Keratinocyte (primary cell): ENCODE results near the gene VAMP1. TPM values are rescaled to one million over a fixed set of nuclear protein-coding genes. Genes with fewer than 3 reads are reported as not detected.

Experiments
- DNase-seq: peaks from one replicate; pipeline ENCODE4 v3.0.0-alpha.2; 2011; ENCODE audit warnings: low read depth, missing footprints, low spot score
- FAIRE-seq: peaks from 2 replicates; lab custom pipeline; 2011; peaks lifted over from hg19 to GRCh38; lab: Jason Lieb, UNC
- H2AFZ ChIP-seq: 2 replicates; pipeline ENCODE4 v1.6.0; 2012; ENCODE audit warnings: low read length, control low read depth, inconsistent platforms; ENCODE audit not compliant: control insufficient read depth
- H3K27ac ChIP-seq: 2 replicates; pipeline ENCODE4 v1.5.1; 2011; ENCODE audit warnings: low read length; ENCODE audit not compliant: control insufficient read depth, insufficient read depth
- H3K27me3 ChIP-seq: 3 replicates; pipeline ENCODE4 v1.6.0; 2011; ENCODE audit warnings: low read length; ENCODE audit not compliant: control insufficient read depth, insufficient read depth; ENCODE audit errors: extremely low read depth
- H3K36me3 ChIP-seq, 2 experiments: 2 replicates in 1 of 2; 3 replicates in 1 of 2; pipeline ENCODE4 v1.5.1; 2011; ENCODE audit warnings: low read length in 2 of 2, mild to moderate bottlenecking in 1 of 2; ENCODE audit not compliant: control insufficient read depth in 2 of 2, insufficient read depth in 2 of 2; ENCODE audit errors: extremely low read depth in 1 of 2
- H3K4me1 ChIP-seq: 3 replicates; pipeline ENCODE4 v1.5.1; 2011; ENCODE audit warnings: low read length; ENCODE audit not compliant: control insufficient read depth, insufficient read depth; ENCODE audit errors: extremely low read depth
- H3K4me2 ChIP-seq: 3 replicates; pipeline ENCODE4 v1.6.0; 2011; ENCODE audit warnings: low read depth, low read length; ENCODE audit not compliant: control insufficient read depth, insufficient read depth; ENCODE audit errors: extremely low read depth
- H3K4me3 ChIP-seq, 3 experiments: fragments of 200-600 bp in 1 of 3; sonication (generic) in 1 of 3; 2 replicates in 2 of 3; 3 replicates in 1 of 3; pipeline ENCODE4 v1.5.1; 2011 to 2016; ENCODE audit warnings: low read length in 3 of 3, mild to moderate bottlenecking in 3 of 3, control low read depth in 2 of 3, inconsistent platforms in 1 of 3, low read depth in 1 of 3, mixed read lengths in 1 of 3, mixed run types in 1 of 3, moderate library complexity in 1 of 3; ENCODE audit not compliant: control insufficient read depth in 2 of 3, insufficient read depth in 2 of 3; ENCODE audit errors: extremely low read depth in 1 of 3
- H3K79me2 ChIP-seq: 2 replicates; pipeline ENCODE4 v1.6.0; 2012; ENCODE audit warnings: low read length; ENCODE audit not compliant: control insufficient read depth, insufficient read depth
- H3K9ac ChIP-seq: 3 replicates; pipeline ENCODE4 v1.6.0; 2011; ENCODE audit warnings: low read length; ENCODE audit not compliant: control insufficient read depth, insufficient read depth; ENCODE audit errors: extremely low read depth
- H3K9me1 ChIP-seq: 3 replicates; pipeline ENCODE4 v1.6.0; 2011; ENCODE audit warnings: low read length; ENCODE audit not compliant: control insufficient read depth, insufficient read depth; ENCODE audit errors: extremely low read depth
- H3K9me3 ChIP-seq: 2 replicates; pipeline ENCODE4 v1.5.1; 2012; ENCODE audit warnings: low read depth, low read length; ENCODE audit not compliant: control insufficient read depth
- H4K20me1 ChIP-seq: 3 replicates; pipeline ENCODE4 v1.6.0; 2011; ENCODE audit warnings: low read length; ENCODE audit not compliant: control insufficient read depth, insufficient read depth; ENCODE audit errors: extremely low read depth
- EZH2 ChIP-seq: IDR thresholded peaks from one replicate; pipeline ENCODE4 v1.6.1; 2012; ENCODE audit warnings: inconsistent platforms, mild to moderate bottlenecking, low read length, moderate library complexity
- dilution Hi-C: fragments of 300-500 bp; cut with MboI; formaldehyde crosslinking; loops from one replicate; pipeline ENCODE4 v1.7.0; 2020; ENCODE audit warnings: low sequenced_read_pairs; ENCODE audit not compliant: extremely low pct_ligation_motif_present
- polyA plus RNA-seq, 5 experiments: library from polyadenylated mRNA; depleted of rRNA in 3 of 5; stranded (reverse) in 3 of 5; stranded (forward) in 1 of 5; unstranded in 1 of 5; fragments of >200 nt; gene quantifications; 1 replicate in 1 of 5; 2 replicates in 3 of 5; 3 replicates in 1 of 5; pipeline versions ENCODE4 v1.2.1 to v1.2.3, GENCODE V29; 2011 to 2012; ENCODE audit warnings: missing spikeins in 2 of 5, low read depth in 1 of 5, low replicate concordance in 1 of 5
- TF ChIP-seq, protein P1 (sequence below), 3 experiments: IDR thresholded peaks in 1 of 3; conservative IDR thresholded peaks in 1 of 3; optimal IDR thresholded peaks in 1 of 3; 2 replicates in 2 of 3; 3 replicates in 1 of 3; pipeline versions ENCODE3 to v1.5.1; 2011; ENCODE audit warnings: low read length in 3 of 3, mild to moderate bottlenecking in 3 of 3, moderate library complexity in 2 of 3, control low read depth in 1 of 3, inconsistent platforms in 1 of 3; ENCODE audit not compliant: insufficient read depth in 2 of 3; ENCODE audit errors: extremely low read depth in 1 of 3

VAMP1 gene
- polyA plus RNA-seq, 1 donor (not counting 4 experiments of a cell fraction or from before 2014, with no cell fraction given): 6.7 TPM

DNA sequence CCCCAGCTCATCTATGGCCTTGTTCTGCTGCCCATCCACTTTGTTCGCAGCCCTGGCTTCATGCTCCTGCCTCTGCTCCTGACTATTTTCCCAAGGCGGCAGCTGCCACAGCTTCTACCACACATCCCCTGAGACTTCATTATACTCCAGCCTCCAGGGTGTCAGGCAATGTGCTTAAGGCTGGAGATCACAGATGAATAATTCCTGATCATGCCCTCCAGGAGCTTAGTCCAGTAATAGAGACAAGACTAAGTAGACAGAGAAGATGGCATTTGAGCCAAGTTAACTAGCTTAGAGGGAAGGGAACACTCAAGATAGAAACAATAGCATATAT lies 11.5 kb downstream of the VAMP1 start:
- TF ChIP-seq, protein P1, sequence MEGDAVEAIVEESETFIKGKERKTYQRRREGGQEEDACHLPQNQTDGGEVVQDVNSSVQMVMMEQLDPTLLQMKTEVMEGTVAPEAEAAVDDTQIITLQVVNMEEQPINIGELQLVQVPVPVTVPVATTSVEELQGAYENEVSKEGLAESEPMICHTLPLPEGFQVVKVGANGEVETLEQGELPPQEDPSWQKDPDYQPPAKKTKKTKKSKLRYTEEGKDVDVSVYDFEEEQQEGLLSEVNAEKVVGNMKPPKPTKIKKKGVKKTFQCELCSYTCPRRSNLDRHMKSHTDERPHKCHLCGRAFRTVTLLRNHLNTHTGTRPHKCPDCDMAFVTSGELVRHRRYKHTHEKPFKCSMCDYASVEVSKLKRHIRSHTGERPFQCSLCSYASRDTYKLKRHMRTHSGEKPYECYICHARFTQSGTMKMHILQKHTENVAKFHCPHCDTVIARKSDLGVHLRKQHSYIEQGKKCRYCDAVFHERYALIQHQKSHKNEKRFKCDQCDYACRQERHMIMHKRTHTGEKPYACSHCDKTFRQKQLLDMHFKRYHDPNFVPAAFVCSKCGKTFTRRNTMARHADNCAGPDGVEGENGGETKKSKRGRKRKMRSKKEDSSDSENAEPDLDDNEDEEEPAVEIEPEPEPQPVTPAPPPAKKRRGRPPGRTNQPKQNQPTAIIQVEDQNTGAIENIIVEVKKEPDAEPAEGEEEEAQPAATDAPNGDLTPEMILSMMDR (optimal IDR thresholded peaks at IDR 0.05 in 1 of 3, IDR thresholded peaks at IDR 0.05 in 1 of 3, conservative IDR thresholded peaks at IDR 0.05 in 1 of 3; ENCODE audit: extremely low read depth in 1 of 3, insufficient read depth in 2 of 3, low read length in 3 of 3): no peak
- no peak for TF ChIP-seq EZH2
- Histone ChIP-seq H3K79me2 (no peaks in the 10 kb centered on the region), H4K20me1 (no peaks in the 10 kb centered on the region), H3K27ac (no peak overlapping the region), H3K4me1 (peaks cover 4% of the 10 kb centered on the region), H3K27me3 (no peaks in the 10 kb centered on the region), H3K9me1 (no peaks in the 10 kb centered on the region), H3K9ac (no peak overlapping the region), H3K4me2 (no peak overlapping the region), H3K4me3 (no peak overlapping the region), H3K9me3 (no peaks in the 10 kb centered on the region), H2AFZ (no peak overlapping the region), H3K36me3 (peaks cover 13 to 26% of the 10 kb centered on the region in 2 experiments)
- DNase-seq: no peak
- no peak for FAIRE-seq
- dilution Hi-C loops: no loop called here

DNA sequence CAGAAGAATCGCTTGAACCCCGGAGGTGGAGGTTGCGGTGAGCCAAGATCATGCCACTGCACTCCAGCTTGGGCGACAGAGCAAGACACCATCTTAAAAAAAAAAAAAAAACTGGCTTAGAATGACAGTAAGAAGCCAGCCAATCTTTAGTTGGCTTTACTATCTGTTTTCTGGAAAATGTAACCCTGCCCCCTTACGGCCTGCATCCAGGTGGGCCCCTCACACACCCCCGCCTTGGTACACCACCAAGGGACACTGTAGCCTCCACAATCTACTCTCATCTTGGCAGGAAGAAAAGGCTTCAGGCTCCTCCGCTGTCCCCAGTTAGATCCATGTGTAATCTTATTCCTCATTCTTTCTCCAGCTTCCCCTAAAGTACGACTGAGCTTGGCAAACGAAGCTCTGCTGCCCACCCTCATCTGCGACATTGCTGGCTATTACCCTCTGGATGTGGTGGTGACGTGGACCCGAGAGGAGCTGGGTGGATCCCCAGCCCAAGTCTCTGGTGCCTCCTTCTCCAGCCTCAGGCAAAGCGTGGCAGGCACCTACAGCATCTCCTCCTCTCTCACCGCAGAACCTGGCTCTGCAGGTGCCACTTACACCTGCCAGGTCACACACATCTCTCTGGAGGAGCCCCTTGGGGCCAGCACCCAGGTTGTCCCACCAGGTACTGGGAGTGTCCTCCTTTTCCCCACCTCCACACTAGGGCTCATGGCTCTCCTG lies 12.0 kb downstream of the VAMP1 start:
- Histone ChIP-seq H3K36me3 (peaks cover 11 to 26% of the 10 kb centered on the region in 2 experiments), H3K9me3 (no peaks in the 10 kb centered on the region), H3K9me1 (no peaks in the 10 kb centered on the region), H3K27me3 (no peaks in the 10 kb centered on the region), H4K20me1 (no peaks in the 10 kb centered on the region), H3K79me2 (no peaks in the 10 kb centered on the region), H2AFZ (no peak overlapping the region), H3K9ac (no peak overlapping the region), H3K4me2 (no peak overlapping the region), H3K4me1 (peaks cover 4% of the 10 kb centered on the region), H3K4me3 (no peak overlapping the region), H3K27ac (no peak overlapping the region)
- dilution Hi-C loops: no loop called here
- DNase-seq (no peak), FAIRE-seq (no peak)
- TF ChIP-seq EZH2: no peak
- TF ChIP-seq, protein P1 (optimal IDR thresholded peaks at IDR 0.05 in 1 of 3, IDR thresholded peaks at IDR 0.05 in 1 of 3, conservative IDR thresholded peaks at IDR 0.05 in 1 of 3; ENCODE audit: extremely low read depth in 1 of 3, insufficient read depth in 2 of 3, low read length in 3 of 3): no peak
